CD4-positive, alpha-beta T cell treated with Interleukin-6 at 100 ng/mL for 8 hours (primary cell): ENCODE measurements around the gene YWHAB.

Experiments
- DNase-seq: peaks from one replicate; pipeline ENCODE4 v3.0.0-alpha.2; 2020; ENCODE audit warnings: mixed read lengths, low spot score

YWHAB gene

GRCh38 chr20:44914924-44915323 lies 29.4 kb downstream of the YWHAB start:
- DNase-seq, result no peak

- DNase-seq, result no peak
Measured at GRCh38 chr20:44916586-44916985, 31.1 kb downstream of the YWHAB start.

DNA sequence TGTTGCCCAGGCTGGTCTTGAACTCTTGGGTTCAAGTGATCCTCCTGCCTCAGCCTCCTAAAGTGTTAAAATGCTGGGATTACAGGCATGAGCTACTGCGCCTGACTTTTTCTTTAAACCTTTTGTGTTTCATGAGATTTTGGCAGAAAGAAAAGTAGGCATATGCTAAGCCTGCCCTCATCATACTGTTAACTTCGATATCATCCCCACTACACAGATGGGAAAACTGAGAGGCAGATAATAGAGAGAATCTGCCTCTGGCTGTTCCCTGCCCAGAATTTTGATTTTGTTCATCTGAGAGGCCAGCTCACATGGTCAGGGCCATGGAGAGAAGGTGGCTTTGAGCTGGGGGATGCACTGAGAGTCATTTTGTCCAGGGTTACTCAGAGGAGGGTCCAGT lies 31.9 kb downstream of the YWHAB start:
- no peak for DNase-seq

- DNase-seq, result no peak
Measured at GRCh38 chr20:44918342-44918741, 32.8 kb downstream of the YWHAB start.

GRCh38 chr20:44918761-44919160 lies 33.3 kb downstream of the YWHAB start:
- DNase-seq, result no peak

GRCh38 chr20:44921447-44921846 lies 35.9 kb downstream of the YWHAB start:
- no peak for DNase-seq

- DNase-seq, result no peak
Measured at GRCh38 chr20:44924541-44924940, 39.0 kb downstream of the YWHAB start.

GRCh38 chr20:44928595-44928994 lies 43.1 kb downstream of the YWHAB start:
- no peak for DNase-seq

DNA sequence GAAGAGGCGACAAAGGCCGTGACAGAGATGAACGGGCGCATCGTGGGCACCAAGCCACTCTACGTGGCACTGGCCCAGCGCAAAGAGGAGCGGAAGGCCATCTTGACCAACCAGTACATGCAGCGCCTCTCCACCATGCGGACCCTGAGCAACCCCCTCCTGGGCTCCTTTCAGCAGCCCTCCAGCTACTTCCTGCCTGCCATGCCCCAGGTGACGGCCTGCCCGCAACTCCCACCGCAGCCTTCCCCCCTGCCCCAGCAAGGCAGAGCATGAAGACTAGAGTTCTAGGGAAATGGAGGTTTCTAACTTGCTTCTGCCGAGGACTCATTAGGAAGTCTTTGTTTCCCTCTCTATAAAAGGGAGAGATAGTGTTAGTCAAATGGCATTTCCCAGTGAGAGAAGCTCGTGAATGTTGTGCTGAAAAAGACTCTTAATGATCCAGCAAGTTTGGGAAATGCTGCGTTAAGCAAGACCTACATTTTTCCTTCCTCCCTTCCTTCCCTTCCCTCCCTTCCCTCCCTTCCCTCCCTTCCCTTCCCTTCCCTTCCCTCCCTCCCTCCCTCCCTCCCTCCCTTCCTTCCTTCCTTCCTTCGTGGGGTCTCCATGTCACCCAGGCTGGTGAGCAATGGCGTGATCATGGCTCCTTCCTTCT lies 45.1 kb downstream of the YWHAB start:
- DNase-seq, result no peak

DNA sequence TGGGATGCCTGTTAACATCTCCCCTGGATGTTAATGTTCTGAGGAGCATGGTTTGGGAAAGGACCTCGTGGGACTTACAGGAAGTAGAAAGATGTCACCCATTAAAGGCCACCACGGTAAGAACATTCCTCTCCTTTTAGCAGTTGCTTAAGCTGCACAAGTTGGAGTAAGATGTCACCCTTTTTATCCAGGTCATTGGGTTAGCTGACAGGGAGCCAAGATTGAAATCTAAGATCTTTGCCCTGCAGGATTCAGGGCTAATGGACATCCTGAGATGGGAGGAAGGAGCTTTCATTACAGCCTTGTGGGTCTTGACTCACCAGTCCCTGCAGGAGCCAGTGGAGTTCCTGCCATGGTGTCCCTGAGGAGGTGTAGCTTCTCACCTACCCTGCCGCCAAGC lies 46.4 kb downstream of the YWHAB start:
- DNase-seq, result no peak

- no peak for DNase-seq
Measured at GRCh38 chr20:44932916-44933315, 47.4 kb downstream of the YWHAB start.

DNA sequence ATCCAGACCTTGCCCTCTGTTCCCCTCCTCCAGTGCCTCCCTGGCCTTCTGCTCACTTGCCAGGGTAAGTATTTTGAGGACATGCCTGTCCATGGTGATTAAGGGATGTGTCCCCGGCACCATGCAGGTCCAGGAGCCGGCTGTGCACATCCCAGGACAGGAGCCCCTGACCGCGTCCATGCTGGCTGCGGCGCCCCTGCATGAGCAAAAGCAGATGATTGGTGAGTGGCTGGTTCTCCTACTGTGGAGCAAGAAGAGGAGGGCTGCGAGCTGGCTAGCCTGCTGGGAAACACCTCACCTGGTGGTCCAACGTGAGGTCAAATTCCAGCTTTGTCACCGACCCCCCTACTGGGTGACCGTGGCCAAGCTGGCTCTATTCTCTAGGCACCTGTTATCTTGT lies 51.0 kb downstream of the YWHAB start:
- DNase-seq, result no peak

DNA sequence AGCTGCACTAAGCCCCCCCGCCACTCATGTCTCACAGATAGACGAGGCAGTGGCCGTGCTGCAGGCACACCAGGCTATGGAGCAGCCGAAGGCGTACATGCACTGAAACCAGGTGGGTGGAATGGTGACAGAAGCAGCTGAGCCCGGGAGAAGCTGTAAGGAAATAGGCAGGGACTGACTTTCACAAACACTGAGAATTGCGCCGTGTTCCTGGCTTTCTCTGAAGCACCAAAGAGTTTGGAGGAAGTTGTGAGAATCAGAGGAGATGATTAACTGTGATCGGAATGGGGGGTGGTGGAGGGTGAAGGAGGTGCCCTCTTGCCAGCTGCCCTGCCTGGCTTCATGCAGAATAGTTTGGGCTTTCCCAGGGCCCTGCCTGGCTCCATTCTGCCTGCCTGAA lies 53.1 kb downstream of the YWHAB start:
- no peak for DNase-seq

DNA sequence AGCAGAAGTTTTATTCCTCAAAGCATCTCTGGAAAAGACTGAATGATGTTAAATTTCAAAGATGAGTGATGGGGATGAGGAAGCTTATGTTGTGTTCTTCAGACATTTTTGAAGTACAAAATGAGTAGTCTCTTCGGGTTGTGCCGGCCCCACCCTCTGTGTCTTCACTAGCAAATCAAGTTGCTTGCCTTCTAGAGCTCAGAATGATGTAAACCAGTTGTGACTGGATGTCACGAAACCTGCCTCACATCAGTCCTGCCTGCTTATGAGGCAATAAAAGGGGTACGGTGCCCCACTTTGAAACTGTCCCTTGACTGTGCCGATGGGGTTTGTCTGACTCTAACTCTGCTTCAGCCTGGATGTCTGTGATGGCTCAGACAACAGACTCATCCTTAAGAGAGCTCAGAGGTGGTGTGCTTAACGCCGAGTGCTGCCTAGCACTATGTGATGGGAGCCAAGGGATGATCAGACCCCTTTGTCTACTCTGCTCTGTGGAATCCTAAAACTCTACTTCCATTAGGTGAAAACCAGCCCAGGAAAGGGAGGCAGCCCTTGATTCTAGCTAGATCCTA lies 55.7 kb downstream of the YWHAB start:
- no peak for DNase-seq

DNA sequence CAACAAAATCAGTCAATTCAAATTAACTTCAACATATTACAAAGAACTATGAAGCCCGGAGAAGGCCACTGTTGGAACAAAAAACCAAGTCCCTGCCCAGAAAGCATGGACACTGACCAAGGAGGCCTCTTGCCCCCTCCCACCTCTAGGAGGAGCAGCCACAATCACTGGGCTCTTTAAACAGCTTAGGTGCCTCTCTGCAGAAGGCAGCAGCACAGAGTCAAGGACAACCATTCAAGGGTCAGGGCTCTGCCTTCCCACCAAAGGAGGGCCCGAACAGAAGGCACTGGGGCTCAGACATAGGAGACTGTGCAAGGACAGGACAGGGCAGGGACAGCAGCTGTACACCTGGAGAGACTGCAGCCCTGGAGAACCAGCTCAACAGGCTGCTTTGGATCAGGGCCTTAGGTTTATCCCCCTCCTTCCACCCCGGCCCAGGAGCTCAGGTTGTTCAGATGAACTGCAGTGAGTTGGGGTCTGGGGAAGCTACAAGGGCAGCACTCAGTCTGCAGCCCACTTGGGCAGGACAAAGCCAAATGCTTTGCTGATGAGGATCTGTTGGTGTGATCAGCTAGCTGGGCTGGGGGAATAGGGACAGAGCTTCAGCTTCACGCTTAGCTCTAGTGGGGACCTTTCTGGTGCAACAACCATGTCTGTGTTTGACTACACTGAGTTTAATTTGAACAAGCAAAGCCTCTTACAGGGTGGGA lies 56.9 kb downstream of the YWHAB start:
- DNase-seq, result no peak

- DNase-seq, result no peak
Measured at GRCh38 chr20:44943828-44944227, 58.3 kb downstream of the YWHAB start.

DNA sequence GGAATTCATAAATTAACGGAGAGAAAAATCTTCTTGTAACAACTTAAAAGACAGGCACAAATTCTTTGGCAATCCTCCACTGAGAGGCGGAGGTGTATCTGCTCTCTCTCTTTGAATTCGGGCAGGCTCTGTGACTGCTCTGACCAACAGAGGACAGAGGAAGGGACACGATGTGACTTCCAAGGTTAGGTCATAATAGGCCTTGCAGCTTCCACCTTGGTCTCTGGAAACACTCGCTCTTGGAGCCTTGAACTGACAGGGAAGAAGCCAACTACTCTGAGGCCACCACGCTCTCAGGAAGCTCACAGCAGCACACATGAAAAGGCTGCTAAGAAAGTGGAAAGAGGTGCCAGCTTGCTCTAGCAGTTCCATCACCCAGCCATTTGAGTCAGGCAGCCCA lies 59.8 kb downstream of the YWHAB start:
- DNase-seq, result no peak

GRCh38 chr20:44946271-44946852 lies 60.9 kb downstream of the YWHAB start:
- no peak for DNase-seq

GRCh38 chr20:44948107-44948506 lies 62.6 kb downstream of the YWHAB start:
- DNase-seq, result no peak

GRCh38 chr20:44948513-44948912 lies 63.0 kb downstream of the YWHAB start:
- DNase-seq, result no peak

GRCh38 chr20:44950368-44950767 lies 64.9 kb downstream of the YWHAB start:
- DNase-seq, result no peak

DNA sequence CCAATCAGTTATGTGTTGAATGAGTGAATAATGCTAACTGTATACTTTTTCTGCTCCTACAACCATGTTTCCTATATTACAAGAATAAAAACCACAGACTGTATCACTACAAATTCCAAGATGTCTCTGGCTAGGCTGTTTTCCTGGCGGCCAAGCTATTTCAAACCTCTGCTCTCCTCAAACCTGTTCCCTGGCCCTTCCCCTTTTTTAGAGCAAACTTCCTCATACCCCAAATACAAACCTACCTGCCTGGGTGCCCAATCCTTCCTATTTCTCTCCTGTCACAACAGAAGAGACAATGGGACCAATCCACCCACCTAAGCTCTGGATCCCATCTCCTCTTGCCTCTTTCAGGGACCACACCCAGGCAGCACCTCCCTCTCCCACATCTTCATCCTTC lies 67.2 kb downstream of the YWHAB start:
- DNase-seq, result no peak

- DNase-seq, result no peak
Measured at GRCh38 chr20:44954211-44954610, 68.7 kb downstream of the YWHAB start.
